HepG2 (cell line): ENCODE results near the gene DLG5. TPM values are rescaled to one million over a fixed set of nuclear protein-coding genes. Genes with fewer than 3 reads are reported as not detected.

Experiments used
- AKAP8 ChIP-seq: sonication (generic); formaldehyde crosslinking; IDR thresholded peaks from 2 replicates; pipeline ENCODE4 v1.5.1; 2020; ENCODE audit warnings: mild to moderate bottlenecking, missing genetic modification reagents
- CEBPZ ChIP-seq: IDR thresholded peaks from 2 replicates; pipeline ENCODE4 v1.6.1; 2012; ENCODE audit warnings: low read length, improper control_type of control experiment
- GTF2F1 ChIP-seq: fragments of 150-350 bp; IDR thresholded peaks from 2 replicates; pipeline ENCODE4 v1.6.1; 2014; ENCODE audit warnings: low read length
- HCFC1 ChIP-seq: fragments of 150-350 bp; IDR thresholded peaks from 2 replicates; pipeline ENCODE4 v1.6.1; 2014; ENCODE audit warnings: low read depth, low read length
- HOXA7 ChIP-seq: sonication (generic); formaldehyde crosslinking; IDR thresholded peaks from 2 replicates; pipeline ENCODE4 v1.8.1; 2022; ENCODE audit warnings: mild to moderate bottlenecking, missing genetic modification reagents, moderate library complexity
- NR2F6 ChIP-seq, 2 experiments: IDR thresholded peaks; 2 replicates each; pipeline ENCODE4 v1.6.1; 2016; ENCODE audit warnings: antibody characterized with exemption in 1 of 2, mild to moderate bottlenecking in 1 of 2
- PATZ1 ChIP-seq: sonication (generic); formaldehyde crosslinking; IDR thresholded peaks from 2 replicates; pipeline ENCODE4 v1.4.0; 2020; ENCODE audit warnings: missing genetic modification reagents
- STAG1 ChIP-seq: sonication (generic); formaldehyde crosslinking; IDR thresholded peaks from 2 replicates; pipeline ENCODE4 v1.4.0; 2020; ENCODE audit warnings: missing genetic modification reagents
- TFAP4 ChIP-seq: sonication (generic); IDR thresholded peaks from 2 replicates; pipeline ENCODE4 v1.6.1; 2016; ENCODE audit warnings: low read depth, borderline replicate concordance
- THAP11 ChIP-seq: IDR thresholded peaks from 2 replicates; pipeline ENCODE4 v1.6.1; 2016; ENCODE audit warnings: missing biosample characterization, missing genetic modification reagents
- ZFP82 ChIP-seq: sonication (generic); formaldehyde crosslinking; IDR thresholded peaks from 2 replicates; pipeline ENCODE4 v1.5.1; 2020; ENCODE audit warnings: mild to moderate bottlenecking, missing genetic modification reagents, borderline replicate concordance
- ZNF10 ChIP-seq: sonication (generic); formaldehyde crosslinking; IDR thresholded peaks from 2 replicates; pipeline ENCODE4 v1.4.0; 2020; ENCODE audit warnings: mild to moderate bottlenecking, low read depth, missing genetic modification reagents, borderline replicate concordance
- ZNF12 ChIP-seq: sonication (generic); formaldehyde crosslinking; IDR thresholded peaks from 2 replicates; pipeline ENCODE4 v1.5.0; 2020; ENCODE audit warnings: missing genetic modification reagents
- ZNF335 ChIP-seq: sonication (generic); formaldehyde crosslinking; IDR thresholded peaks from 2 replicates; pipeline ENCODE4 v1.4.0; 2020; ENCODE audit warnings: missing genetic modification reagents
- ZNF691 ChIP-seq: sonication (generic); formaldehyde crosslinking; IDR thresholded peaks from 2 replicates; pipeline ENCODE4 v1.4.0; 2020; ENCODE audit warnings: missing genetic modification reagents, low read depth, mild to moderate bottlenecking, borderline replicate concordance
- ZNF772 ChIP-seq: sonication (generic); formaldehyde crosslinking; IDR thresholded peaks from 2 replicates; pipeline ENCODE4 v1.5.0; 2020; ENCODE audit warnings: mild to moderate bottlenecking, missing genetic modification reagents
- polyA plus RNA-seq, 8 experiments: library from polyadenylated mRNA; depleted of rRNA in 3 of 8; stranded (reverse) in 7 of 8; unstranded in 1 of 8; fragments of >200 nt; fragmentation: Illumina TruSeq in 4 of 8; extraction: Trizol in 4 of 8; gene quantifications; 2 replicates each; pipeline versions ENCODE4 v1.2.1 to v1.2.3, GENCODE V29; 2011 to 2016; ENCODE audit warnings: low read depth in 4 of 8, missing spikeins in 1 of 8, mixed read lengths in 1 of 8; ENCODE audit not compliant: insufficient read depth in 1 of 8
- total RNA-seq, 5 experiments: library from RNA; depleted of rRNA; stranded (reverse); fragments of >200 nt; fragmentation: Illumina TruSeq; extraction: Trizol; gene quantifications; 2 replicates each; pipeline ENCODE4 v1.2.3, GENCODE V29; 2016; ENCODE audit warnings: low read depth in 1 of 5
- TF ChIP-seq, protein P1 (sequence below): sonication (generic); formaldehyde crosslinking; IDR thresholded peaks from 2 replicates; pipeline ENCODE4 v1.4.0; 2020; ENCODE audit warnings: mild to moderate bottlenecking, missing genetic modification reagents
- TF ChIP-seq, protein P2 (sequence below): IDR thresholded peaks from 2 replicates; pipeline ENCODE4 v1.6.1; 2016; ENCODE audit warnings: missing compliant biosample characterization, missing genetic modification reagents, borderline replicate concordance

The DLG5 gene
- total and polyA plus RNA-seq, 2 of the 13 experiments (the other 11 are each of a cell fraction or from before 2014, with no cell fraction given), result 15.5 to 18.2 TPM

GRCh38 chr10:77887631-77888355, 38.8 kb downstream of the DLG5 start (continued):
- TF ChIP-seq, protein P1, sequence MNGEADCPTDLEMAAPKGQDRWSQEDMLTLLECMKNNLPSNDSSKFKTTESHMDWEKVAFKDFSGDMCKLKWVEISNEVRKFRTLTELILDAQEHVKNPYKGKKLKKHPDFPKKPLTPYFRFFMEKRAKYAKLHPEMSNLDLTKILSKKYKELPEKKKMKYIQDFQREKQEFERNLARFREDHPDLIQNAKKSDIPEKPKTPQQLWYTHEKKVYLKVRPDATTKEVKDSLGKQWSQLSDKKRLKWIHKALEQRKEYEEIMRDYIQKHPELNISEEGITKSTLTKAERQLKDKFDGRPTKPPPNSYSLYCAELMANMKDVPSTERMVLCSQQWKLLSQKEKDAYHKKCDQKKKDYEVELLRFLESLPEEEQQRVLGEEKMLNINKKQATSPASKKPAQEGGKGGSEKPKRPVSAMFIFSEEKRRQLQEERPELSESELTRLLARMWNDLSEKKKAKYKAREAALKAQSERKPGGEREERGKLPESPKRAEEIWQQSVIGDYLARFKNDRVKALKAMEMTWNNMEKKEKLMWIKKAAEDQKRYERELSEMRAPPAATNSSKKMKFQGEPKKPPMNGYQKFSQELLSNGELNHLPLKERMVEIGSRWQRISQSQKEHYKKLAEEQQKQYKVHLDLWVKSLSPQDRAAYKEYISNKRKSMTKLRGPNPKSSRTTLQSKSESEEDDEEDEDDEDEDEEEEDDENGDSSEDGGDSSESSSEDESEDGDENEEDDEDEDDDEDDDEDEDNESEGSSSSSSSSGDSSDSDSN (CRISPR knock-in tag), result peak; percentile 61
- no peak for TF ChIP-seq STAG1
- peak; percentile 85 for TF ChIP-seq PATZ1 (CRISPR knock-in tag)
- TF ChIP-seq ZNF335, result no peak
- peak; percentile 36; the same call in 1 of the 2 replicates for TF ChIP-seq ZNF12 (CRISPR knock-in tag)
- peak; percentile 25; the same call in 1 of the 2 replicates for TF ChIP-seq THAP11 (CRISPR knock-in tag)
- TF ChIP-seq HOXA7, result no peak
- no peak for TF ChIP-seq NR2F6 (IDR thresholded peaks at IDR 0.05)
- peak; percentile 12; the same call in 1 of the 2 replicates for TF ChIP-seq NR2F6 (CRISPR knock-in tag; IDR thresholded peaks at IDR 0.05)
- TF ChIP-seq GTF2F1, result no peak
- no peak for TF ChIP-seq ZNF10 (CRISPR knock-in tag)
- peak; percentile 23; the same call in 1 of the 2 replicates for TF ChIP-seq ZNF772 (CRISPR knock-in tag)
- no peak for TF ChIP-seq ZFP82 (CRISPR knock-in tag)
- peak; percentile 81 for TF ChIP-seq TFAP4
- TF ChIP-seq CEBPZ, result no peak
- TF ChIP-seq, protein P2, sequence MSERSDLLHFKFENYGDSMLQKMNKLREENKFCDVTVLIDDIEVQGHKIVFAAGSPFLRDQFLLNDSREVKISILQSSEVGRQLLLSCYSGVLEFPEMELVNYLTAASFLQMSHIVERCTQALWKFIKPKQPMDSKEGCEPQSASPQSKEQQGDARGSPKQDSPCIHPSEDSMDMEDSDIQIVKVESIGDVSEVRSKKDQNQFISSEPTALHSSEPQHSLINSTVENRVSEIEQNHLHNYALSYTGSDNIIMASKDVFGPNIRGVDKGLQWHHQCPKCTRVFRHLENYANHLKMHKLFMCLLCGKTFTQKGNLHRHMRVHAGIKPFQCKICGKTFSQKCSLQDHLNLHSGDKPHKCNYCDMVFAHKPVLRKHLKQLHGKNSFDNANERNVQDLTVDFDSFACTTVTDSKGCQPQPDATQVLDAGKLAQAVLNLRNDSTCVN (CRISPR knock-in tag), result peak; percentile 93
- 0 out of 2 replicates have a peak, but pooled peaks have one; percentile 20 for TF ChIP-seq AKAP8 (CRISPR knock-in tag)
- peak; percentile 74; the same call in 1 of the 2 replicates for TF ChIP-seq ZNF691 (CRISPR knock-in tag)
- no peak for TF ChIP-seq HCFC1
